ENCODE data around the gene FFAR1.

- TF ChIP-seq POLR2A (IDR thresholded peaks at IDR 0.05; ENCODE audit: low read depth, low read length): no peak
- TF ChIP-seq POLR2AphosphoS5 (IDR thresholded peaks at IDR 0.05; ENCODE audit: low read depth, low read length): no peak
- no peak for TF ChIP-seq TAF1 (IDR thresholded peaks at IDR 0.05; ENCODE audit: borderline replicate concordance, low read depth, low read length)
These were observed 47.4 kb upstream of the FFAR1 start for GRCh38 chr19:35300339-35300649.

Measured in GM12892 (cell line).